GM21737 (cell line): ENCODE measurements around the gene SPTBN2.
"Not testable (repeated sequence)": the region's sequence is repeated elsewhere in the genome, so short reads cannot be mapped to it uniquely, and the experiment has no call there.

Experiments used
- ATAC-seq: cut with Tn5 transposase; IDR thresholded peaks from one replicate; pipeline ENCODE4 v1.9.1; 2021; ENCODE audit warnings: mild to moderate bottlenecking, moderate library complexity; ENCODE audit not compliant: unreplicated experiment

Gene SPTBN2

DNA sequence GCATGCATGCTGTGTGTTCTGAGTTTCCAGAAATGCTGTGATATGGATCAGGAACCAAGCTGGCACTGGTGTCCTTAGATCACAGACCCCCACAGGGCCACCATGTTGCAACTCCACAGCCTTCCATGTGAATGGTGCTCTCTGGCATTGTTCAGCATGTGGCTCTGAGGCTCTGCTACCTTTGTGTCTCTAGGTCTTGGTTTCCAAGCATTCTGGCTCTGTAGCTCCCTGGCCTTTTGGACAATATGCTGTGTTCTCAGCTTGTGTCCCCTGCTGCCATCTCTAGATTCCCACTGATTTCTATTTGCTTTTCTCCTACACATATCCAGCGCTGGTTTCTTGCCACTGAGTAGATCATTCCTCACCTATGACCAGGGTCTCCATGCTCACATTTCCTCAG lies 3.9 kb downstream of the SPTBN2 start:
- ATAC-seq: no peak

DNA sequence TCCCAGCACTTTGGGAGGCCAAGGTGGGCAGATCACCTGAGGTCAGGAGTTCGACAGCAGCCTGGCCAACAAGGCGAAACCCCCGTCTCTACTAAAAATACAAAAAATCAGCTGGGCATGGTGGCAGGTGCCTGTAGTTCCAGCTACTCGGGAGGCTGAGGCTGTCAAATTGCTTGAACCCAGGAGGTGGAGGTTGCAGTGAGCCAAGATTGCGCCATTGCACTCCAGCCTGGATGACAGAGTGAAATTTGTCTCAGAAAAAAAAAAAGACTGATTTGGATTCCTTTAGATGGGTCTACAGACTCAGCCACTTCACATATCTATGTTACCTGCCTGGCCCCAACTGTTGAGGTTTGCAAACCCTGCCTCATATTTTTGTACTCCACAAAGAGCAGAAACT lies 4.8 kb downstream of the SPTBN2 start:
- ATAC-seq: not testable (repeated sequence)

DNA sequence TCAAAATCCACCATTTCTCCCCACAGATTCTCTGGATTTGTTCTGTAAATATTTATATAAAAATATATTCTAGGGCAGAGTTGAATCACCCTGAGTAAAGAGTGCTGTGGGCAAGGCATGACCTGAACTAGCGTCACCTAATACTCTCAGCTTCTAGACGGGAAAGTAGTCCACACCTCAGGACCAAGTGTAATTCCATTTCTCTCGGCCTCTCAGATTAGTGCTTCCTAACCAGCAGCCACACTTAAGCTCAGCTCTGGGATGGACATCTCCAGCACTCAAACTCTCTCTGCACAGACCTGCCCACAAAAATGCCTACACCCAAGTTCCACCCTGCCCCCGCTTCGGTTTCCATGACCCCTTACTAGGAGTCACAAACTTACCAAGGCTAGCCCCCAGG lies 5.3 kb downstream of the SPTBN2 start:
- ATAC-seq: no peak

DNA sequence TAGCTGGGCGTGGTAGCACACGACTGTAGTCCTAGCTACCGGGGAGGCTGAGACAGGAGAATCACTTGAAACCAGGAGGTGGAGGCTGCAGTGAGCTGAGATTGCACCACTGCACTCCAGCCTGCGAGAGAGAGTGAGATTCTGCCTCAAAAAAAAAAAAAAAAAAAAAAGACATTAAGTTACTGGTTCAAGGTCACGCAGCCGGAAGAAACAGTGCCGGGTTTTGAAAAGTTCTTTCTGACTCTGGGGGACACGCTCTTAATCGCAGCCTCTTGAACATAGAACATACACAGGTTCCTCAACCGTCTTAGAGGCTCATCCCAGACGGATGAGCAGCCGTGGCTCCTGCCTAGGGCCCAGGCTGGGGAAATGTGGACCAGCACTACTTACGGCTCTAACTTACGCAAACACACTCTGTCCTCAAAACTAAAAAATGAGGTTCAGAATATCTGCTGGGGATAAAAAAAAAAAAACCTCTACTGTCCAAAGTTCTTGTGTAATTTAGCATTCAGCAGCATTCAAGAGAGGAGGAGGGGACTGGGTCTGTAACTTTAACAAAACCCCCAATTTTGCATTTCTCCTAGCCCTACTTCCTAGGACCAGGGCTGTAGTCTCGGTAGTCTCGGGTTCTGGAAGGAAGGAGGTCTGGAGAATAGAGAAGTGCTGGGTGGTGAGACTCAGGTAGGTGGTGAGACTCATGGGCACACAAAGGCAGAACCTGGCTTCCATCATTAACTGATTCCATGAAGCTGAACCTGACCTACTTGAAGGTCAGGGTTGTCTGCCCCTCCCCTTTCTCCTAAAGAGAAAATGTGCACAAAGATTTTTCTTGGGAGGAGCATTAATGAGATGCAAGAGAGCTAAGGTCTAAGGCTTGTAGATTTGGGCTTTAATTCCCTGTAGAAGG lies 6.0 kb downstream of the SPTBN2 start:
- no peak for ATAC-seq

DNA sequence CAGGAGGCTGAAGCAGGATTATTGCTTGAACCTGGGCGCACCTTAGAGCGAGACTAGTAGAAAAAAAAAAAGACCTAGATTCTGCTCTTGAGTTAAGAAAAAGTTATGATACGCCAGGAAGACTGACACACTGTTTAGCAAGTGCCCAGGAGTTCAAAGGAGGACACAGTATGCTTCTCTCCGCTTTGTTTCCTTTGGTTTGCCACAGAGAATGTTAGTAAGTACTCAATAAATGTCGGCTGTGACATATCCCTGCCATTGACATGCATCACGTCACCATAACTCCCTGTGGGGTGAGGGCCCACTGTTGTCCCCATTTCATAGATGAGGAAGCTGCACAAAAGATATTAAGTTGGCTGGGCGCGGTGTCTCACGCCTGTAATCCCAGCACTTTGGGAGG lies 7.1 kb downstream of the SPTBN2 start:
- no peak for ATAC-seq

DNA sequence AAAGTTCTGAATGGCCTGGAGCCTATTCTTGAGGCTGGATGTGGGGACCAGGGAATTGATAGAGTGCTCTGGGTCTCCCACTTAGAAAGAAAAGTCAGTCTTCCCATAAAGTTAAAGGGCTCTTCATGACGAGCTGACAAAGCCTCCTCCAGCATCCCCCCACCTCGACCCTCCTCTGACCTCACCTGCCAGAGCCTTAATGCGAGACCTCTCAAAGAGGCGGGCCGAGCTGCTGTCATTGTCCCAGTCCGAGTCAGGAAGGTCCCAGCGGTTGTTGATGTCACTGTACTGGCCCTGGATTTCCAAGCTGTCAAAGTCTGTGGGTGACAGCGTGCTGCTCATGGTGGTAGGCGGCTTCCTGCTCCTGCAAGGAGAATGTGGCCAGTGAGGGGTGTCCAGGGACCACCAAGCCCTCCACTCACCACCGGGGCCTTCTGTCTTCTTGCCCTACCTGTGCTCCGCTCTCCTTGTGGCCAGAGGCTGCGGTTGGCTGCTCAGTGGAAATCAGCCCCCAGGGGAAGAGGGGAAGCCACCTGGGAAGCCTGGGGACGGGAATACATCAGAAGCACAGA lies 8.0 kb downstream of the SPTBN2 start:
- ATAC-seq: no peak

DNA sequence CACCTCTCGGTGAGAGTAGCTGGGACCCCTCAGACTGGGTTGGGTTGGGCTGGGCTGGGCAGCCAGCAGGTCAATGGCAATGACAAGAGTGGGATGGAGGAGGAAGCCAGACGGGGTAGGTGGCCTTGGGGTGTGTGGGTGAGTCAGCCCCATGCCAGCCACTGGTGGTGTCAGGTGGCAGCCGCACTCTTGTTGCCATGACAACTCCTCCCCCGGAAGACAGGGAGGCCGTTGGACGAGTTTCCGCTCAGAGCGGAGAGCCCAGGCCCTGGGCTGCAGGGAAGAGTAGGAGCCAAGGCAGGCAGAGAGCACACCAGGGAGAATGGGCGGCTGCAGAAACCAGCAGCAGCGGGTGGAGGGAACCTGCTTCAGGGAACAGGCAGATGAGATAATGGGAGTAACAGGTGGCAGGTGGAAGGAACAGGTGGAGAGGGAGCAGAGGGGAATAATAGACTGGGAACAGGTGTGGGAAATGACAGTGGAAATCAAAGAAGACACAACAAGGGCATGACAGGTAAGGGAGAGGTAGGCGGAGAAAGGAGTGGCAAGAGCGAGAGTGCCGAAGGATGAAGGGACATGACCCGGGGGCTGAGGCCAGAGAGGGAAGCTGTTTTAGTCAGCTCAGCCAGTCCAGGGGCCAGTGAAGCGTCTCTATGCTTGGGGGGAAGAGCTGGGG lies 8.7 kb downstream of the SPTBN2 start:
- ATAC-seq: no peak

DNA sequence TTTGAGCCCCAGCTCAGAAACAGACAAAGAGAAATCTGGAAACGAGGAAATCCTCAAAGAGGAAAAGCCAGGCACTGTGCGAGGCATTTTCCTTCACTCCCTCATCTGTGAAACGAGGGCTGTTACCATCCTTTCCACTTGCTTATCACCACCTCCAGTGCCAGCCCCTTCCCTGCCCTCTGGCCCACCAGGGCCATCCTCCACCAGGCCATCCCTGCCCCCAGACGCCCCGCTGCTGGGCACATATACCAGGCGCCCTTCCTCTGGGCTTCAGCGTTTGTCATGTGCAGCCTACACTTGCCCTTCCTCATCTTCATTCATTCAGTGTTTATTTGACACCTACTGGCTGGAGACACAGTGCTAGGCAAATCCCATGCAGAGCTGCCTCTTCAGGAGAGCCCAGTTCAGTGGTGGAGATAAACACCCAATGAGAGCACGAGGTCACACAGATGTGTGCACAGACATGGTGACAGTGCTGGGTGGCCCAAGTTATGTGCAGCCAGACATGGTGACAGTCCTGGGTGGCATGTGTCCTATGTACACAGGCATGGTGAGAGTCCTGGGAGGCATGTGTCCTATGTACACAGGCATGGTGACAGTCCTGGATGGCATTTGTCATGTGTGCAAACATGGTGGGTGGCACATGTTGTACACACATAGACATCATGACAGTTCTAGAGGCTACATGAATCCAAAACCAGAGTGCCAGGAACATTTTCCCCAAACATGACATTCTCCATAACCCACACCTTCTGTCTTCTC lies 9.7 kb downstream of the SPTBN2 start:
- ATAC-seq: no peak

DNA sequence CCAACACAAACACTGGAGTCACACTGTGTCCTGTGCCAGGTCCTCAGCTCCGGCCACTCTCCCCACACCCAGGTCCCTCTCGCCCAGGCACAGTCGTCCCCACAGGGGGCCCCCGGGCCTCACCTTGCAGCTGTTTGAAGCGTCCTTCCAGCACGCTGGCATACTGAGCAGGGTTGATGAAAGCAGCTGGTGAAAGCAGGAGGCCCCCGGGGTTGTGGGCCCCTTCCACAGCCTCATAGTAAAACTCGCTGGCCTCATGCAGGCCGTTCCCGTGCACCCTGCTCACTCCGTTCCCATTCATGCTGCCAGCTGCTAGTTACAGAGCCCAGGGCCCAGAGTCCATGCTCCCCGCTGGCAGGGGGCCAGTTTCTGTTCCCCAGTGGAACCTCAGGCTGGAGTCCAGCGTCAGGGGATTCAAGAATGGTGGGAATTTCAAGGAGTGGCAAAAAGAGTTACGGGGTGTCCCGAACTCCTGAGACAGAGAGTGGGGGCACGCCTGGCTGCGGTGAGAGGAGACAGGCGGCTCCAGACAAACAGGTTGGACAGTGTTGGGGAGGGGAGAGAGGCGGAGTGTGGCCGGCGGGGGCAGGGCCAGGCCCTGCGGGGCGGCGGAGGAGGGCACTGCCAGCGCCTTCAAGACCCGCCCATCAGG lies 10.6 kb downstream of the SPTBN2 start:
- ATAC-seq: no peak

DNA sequence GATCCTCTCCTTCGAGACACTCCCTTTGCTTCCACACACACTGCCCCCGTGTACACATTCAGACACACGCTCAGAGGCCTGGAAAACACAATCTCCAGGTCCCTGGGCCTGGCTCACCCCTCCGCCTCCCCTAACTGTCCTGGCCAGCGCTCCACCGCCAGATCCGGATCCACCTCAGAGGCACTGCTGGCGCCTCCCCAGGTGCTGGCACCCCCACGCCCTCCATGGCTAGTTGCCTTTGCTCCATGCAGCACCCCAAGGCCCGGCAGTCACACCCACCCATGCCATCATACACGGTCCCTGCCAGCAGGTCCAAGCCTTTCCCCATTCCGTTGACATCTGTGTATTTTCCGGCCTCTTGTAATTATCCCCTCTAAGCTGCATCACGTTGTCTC lies 11.1 kb downstream of the SPTBN2 start:
- ATAC-seq: no peak

DNA sequence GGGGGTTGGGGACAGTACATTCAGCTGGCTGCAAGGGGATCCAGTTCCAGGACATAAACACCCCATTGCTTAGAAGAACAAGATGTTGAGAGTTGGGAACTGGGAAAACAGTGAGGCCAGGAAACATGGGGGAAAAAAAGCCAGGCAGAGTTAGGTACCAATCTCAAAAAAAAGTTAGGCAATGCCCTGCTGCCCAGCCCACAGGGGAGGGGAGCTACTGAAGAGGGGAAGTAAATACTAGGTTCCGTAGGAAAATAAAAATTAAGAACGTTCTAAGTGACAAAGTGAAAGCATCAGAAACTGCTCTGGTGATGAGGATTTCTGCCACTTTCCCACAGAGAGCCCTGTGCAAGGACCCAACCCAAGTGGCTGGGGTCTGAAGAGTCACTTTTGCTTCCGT lies 12.0 kb downstream of the SPTBN2 start:
- no peak for ATAC-seq

DNA sequence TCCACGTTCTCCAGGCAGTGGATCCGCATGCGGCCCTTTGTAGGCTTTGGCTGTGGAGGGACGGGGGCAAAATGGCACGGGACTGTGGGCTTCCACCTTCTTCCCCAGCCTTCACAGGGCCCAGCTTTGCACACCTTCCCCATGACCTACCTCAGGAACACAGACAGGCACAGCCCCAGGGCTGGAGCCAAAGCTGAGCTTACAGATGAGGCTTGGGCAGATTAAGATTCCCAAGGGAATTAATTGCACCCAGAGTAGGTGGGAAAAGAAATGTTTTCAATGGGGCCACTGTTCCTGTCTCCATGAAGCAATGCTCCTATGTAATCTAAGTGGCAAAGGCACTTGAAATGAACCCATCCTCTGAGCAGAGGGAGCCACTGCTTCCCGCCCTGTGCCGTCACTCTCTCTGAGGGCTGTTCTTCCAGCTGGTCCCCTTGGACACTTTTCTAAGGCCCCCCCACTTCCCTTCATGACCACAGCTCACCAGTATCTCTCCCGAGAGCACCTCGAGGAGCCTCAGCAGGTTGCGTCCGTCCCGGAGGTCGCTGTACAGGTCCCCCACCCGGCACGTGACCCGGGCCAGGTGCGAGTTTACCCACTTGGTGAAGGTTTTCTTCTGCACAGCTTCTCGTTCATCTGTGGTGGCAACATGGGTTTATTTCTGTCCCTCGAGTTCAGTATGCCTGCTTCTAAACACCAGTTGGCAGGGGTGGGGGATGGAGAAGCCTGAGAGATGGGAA lies 13.5 kb downstream of the SPTBN2 start:
- no peak for ATAC-seq

DNA sequence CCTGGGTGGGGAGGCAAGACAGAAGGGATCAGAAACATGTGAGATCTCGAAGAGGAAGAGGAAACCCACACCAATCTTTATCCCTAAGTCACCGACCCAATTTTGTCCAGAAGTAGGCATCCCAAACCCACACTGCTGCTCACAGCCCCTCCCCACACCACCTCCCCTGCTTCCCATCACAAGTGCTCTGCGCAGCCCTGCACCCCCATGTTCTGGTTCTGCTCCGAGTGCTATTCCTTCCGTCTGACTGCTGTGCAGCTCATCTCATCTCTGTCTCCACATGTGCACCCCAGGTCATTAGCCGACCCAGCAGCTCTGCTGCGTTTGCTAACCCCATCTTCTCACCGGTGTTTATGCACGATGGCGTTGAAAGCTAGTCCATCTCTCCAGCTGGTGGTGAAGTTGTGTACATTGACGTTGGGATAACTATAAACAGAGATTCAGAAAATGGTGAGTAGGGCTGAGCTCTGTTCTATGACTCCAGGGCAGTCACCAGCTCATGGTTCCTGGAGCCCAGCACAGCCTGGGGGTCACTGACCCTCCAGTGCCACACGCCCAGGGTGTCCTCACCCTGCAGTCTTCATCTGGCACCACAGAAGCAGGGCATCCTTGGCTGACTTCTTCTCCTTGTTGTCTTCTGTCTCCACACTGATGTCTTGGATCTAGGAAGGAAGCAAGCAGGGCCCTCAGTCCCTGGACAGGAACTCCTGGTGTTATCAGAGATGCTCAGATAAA lies 15.1 kb downstream of the SPTBN2 start:
- no peak for ATAC-seq

DNA sequence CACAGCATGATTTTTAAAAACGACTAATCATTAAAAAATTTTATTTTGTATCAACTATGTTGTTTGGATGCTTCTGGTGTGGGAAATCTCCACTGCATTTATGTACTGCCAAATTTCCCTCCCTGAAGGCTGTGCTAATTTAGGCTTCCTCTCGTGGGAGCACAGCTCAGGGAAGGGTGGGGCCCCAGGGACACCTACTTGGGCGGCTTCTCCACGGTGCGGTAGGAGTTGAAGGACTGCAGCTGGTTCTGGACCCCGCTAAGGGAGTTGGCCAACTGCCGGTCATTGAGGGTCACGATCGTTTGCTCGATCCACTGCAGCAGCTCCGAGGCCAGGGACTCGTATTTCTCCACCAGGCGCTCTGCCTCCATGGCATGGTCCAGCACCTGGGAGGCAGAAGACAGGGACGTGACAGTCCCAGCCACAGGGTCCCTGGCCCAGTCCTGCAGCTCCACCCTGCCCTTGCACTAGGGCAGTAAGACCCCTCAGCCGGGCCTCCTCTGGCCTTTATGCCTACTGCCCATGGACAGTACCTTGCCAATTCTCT lies 18.6 kb downstream of the SPTBN2 start:
- ATAC-seq: no peak

DNA sequence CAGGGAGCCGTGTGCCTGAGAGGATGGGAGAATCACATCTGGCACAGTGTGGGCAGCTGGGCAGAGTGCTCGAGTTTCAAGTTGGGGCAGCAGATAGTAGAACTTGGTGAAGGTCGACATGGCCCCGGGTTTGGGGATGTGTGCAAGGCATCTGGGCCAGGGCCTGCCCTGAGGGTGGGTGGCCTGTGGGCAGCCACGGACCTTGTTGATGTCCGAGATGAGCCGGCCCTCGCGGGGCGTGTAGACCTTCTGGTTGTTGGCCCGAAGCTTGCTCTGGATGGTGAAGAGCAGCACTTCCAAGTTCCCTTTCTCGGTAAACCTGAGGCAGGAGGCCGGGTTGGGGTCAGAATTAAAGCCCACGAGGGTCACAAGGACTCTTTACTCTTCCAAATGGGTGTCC lies 20.3 kb downstream of the SPTBN2 start:
- no peak for ATAC-seq

DNA sequence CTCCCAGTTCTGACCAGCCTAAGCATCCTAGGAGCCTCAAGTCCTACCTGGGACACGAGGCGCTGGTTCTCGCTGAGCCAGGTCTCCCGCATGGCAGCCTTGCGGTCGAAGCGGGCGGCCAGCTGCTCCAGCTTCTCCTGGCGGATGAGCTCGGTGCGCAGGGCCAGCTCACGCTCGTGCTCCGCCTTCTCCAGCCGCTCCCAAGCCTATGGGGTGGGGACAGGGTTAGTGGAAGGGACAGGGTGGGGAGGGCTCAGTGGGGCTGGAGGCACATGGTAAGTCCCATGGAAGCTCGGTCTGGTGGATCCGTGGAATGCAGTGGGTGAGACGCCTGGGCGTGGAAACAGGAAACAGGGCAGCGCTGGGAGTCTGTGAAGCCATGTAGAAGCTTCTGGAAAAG lies 20.9 kb downstream of the SPTBN2 start:
- ATAC-seq: no peak

DNA sequence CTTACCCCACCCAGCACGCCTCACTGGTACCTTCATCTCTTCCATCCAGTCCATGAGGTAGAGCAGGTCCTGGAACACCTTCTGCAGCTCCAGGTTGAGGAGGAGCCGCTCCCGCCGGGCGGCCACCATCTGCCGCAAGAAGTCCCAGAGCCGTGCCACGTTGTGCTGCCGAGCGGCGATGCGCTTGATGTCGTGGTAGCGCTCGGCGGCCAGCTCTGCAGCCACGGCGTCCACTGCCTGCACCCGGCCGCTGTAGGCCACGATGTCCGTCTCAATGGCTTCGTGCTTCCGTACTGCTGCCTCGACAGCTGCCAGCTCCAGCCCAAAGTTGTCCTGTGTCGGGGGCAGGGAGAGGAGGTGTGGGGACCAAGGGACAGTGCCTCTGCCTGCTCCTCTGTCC lies 21.5 kb downstream of the SPTBN2 start:
- ATAC-seq: no peak

DNA sequence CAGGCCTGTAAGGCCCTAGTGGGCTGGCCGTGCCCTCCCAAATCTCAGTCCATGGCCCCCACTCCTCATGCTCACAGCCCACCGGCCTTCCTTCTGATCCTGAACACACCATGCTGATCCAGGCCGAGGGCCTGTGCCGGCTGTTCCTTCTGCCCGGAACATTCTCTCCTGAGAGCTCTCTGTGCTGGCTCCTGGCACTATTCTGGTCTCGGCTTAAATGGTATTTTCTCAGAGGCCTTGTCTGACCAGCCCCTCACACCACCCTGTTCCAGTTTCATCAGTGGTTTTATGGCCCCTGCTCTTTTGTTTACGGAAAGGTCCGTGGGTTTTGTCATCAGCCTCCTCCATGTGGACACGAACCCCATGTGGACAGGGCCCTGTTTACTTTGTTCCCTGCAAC lies 22.0 kb downstream of the SPTBN2 start:
- no peak for ATAC-seq
